H1 (cell line): ENCODE data around the gene CDRT15.

Experiments used
- EZH2 ChIP-seq: fragments of 200-600 bp; sonication (generic); IDR thresholded peaks from 2 replicates; pipeline ENCODE4 v1.7.1; 2012; ENCODE audit warnings: low read depth, mild to moderate bottlenecking, moderate library complexity, low read length, inconsistent platforms; ENCODE audit not compliant: severe bottlenecking
- JUND ChIP-seq: IDR thresholded peaks from 2 replicates; pipeline ENCODE4 v1.6.1; 2011; ENCODE audit warnings: mild to moderate bottlenecking, improper control_type of control experiment, low read length

DNA sequence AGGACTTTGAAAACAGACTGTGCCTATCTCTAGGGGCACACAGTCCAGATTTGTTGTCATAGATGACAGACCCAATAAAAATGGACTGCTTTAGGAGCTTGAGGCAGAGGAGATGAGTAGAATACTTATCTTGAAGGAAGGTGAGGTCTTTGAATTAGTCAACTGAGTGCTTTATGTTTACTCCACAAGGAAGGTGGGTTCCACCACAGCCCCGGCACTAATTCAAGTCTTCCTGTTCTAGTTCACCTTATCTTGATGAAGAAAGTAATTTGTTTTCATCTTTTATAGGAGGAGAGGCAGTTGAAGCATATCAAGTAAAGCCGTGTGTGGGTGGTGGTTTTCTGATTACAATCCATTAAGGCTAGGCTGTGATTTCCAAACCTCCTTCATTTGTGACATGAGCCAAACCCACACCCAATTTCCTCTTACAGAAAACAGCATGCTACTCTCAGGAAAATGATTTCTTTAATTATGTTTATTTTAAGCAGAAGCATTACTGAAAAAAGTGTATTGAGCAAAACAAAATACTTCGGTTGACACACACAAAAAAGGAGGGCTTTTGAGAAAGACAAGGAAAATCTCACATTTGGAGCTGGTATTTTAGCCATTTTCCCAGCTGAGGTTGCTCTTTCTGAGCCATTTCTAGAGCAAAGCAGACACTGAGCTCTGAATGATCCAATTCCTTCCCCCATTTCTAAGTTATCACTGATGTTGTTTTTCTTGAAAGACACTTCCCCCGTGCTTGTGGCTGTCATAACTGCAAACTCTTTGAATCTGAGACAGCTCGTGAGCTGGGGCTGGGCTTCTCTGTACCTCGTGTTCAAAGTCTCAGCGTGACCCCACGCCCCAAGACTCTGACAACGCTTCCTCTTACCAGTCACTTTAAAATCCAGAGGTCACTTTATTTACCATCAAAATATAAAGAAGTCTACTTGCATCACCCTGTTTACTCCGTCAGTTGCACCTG lies 35.4 kb downstream of the CDRT15 start:
- TF ChIP-seq JUND (no peak), EZH2 (no peak)
